Testis (tissue), 2 donors: ENCODE results near the gene TUBB2A.
"Not testable (repeated sequence)": the region's sequence is repeated elsewhere in the genome, so short reads cannot be mapped to it uniquely, and the experiment has no call there.

ENCODE experiments used
- CTCF ChIP-seq, 3 experiments: fragments of 450-650 bp in 2 of 3; fragments of 200-600 bp in 1 of 3; sonication (generic) in 1 of 3; IDR thresholded peaks; one replicate each; pipeline ENCODE4 v1.5.1; 2016 to 2019; ENCODE audit warnings: antibody characterized with exemption in 3 of 3, mild to moderate bottlenecking in 2 of 3, moderate library complexity in 1 of 3
- POLR2A ChIP-seq: fragments of 450-650 bp; IDR thresholded peaks from one replicate; pipeline ENCODE4 v1.6.1; 2017; ENCODE audit warnings: antibody characterized with exemption, mild to moderate bottlenecking, moderate library complexity

GRCh38 chr6:3171313-3172175 lies 14.2 kb upstream of the TUBB2A start:
- not testable (repeated sequence) for TF ChIP-seq CTCF (IDR thresholded peaks at IDR 0.05); POLR2A
